COLO668 (cell line): ENCODE measurements around the gene LARP4B.
A peak's percentile ranks its signal among the peaks of the same experiment; 100 is the strongest.

Experiments used
- DNase-seq: peaks from one replicate; lab custom pipeline; 2025; ENCODE audit not compliant: unreplicated experiment; lab: John Stamatoyannopoulos, UW

LARP4B gene

DNA sequence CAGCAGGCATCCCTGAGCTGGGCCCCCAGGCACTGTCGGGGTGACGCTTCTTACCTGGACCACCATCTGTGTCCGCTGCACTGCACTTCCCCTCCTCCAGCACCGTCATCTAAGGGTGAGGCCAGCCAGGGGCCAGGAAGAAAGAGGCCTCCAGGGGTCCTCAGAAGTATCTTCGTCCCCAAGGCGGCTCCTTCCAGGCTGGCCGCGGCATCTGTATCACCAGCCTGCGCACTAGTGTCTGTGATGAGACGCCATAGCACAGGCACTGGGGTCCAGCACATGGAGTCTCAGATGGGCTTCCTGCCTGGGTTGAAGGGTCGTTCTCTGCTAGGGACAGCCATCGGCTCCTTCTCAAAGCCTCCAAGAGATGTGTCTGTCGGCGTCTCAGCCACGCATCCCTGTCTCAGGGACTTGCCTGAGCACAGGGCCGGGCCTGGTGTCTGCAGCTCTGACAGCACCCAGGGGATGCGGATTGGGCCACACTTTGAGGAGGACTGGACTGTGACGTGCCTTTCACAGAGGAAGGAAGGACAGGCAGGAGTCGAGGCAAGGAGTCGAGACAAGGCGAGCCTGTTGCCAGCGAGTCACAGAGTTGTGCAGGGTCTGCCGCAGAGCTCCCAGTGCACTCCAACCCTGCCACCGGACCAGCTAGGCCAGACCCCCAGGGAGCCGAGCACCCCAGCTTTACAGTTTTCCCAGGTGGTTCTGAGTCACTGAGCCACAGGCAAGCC, 140.5 kb downstream of the LARP4B start:
- DNase-seq = no peak

DNA sequence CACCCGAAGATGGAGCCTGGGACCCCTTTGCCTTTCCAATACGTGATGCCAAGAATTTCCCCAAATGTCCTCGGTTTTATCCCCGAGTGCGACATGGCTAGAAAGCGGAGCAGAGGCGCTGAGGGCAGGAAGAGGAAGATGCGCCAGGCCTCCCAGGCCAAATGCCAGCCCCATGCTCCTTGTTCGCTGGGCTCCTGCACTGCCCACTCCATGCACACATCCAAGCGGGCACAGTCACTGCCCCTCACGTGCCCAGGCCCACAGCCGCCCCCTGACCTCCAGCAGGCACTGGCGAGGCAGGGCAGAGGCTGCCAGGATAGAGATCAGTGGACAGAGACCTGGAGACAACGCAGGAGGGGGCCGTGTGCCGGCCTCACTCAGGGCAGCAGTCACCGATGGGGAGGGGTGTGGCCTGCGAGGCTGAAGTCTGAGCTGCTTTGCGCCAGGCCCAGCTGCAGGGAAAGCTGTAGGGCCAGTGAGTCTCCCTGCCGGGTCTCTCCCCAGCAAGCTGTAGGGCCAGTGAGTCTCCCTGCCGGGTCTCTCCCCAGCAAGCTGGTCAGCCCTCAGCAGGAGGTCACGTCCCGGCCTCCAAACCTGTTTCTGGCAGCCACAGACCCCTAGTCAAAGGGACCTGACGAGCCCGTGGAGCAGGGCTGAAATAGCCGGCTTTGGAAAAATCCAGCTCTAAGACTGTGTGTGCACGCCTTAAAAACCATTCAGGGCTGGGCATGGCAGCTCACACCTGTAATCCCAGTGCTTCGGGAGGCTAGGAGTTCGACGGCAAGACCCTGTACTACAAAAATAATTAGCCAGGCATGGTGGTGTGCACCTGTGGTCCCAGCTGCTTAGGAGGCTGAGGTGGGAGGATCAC, 141.4 kb downstream of the LARP4B start:
- DNase-seq = no peak

DNA sequence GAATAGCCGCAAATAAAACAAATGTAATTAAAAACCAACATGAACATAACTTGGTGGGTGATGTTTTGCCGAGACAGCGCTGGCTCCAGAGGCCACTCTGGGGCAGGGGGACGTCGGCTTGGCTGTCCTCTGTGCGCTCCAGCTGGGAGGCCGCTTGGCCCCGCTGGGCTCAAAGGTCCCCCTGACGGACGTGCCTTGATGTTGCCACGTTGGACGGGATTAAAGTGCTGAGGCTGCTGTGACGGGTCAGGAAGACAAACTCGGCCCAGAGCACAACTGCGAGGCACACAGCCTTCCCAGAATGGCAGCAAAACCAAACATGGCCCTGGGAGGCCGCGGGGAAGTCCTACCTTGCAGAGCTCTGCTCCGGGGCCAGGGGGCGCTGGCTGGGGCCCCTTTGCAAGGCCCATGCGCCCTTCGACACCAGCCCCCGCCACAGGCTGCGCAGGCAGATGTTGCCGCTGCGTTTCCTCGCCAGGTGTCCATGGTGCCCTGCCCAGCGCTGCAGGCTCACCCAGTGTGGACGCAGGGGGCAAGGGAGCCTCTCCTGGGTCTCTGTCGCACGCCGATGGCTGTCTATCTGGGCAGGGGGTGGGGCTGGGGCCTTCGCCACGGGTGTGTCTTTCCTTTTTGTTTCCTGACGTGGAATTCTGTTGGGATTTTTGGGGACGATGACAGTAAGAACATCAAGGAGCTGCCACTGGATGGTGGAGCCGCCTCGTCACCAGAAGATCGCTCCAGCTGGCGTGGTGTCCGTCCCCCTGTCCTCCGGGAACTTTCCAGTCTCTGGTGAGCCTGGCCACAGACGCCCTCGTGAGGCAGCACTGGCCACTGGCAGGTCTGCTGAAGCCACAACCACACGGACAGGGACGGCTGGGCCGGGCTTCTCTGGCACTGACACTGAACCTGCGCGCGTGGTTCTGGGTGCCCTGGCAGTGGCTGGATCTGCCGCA, 142.4 kb downstream of the LARP4B start:
- DNase-seq = no peak

DNA sequence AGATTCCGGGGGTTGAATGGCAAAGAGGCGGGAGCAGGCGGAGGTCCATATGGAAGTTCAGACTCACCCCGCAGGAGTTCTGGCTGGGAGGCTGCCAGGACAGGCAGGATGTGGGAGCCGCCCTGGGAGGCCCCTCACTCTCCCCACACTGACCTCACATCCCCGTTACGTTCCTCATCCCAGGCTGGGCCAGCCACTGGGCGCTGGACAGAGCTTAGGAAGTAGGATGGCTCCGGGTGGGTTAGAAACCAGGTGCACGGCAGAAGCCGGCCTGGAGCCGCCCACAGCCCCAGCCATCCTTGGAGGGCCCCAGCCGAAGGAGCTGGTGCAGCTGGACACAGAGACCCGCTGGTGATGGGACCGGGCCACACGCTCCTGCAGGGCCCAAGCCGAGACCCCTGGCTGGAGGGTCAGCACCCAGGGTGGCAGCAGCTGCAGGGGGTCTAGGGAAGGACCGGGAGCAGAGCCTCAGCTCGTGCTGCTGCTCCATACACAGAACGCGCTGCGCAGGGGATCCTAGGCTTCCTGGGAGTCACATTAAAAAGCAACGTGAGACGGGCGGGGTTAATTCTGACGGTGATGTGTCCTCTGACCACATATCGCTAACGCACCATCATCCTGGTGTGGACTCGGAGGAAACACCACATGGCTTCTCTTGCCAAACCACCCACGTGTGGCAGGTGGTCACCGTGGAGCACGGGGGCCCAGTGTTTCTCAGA, 143.4 kb downstream of the LARP4B start:
- DNase-seq = no peak

DNA sequence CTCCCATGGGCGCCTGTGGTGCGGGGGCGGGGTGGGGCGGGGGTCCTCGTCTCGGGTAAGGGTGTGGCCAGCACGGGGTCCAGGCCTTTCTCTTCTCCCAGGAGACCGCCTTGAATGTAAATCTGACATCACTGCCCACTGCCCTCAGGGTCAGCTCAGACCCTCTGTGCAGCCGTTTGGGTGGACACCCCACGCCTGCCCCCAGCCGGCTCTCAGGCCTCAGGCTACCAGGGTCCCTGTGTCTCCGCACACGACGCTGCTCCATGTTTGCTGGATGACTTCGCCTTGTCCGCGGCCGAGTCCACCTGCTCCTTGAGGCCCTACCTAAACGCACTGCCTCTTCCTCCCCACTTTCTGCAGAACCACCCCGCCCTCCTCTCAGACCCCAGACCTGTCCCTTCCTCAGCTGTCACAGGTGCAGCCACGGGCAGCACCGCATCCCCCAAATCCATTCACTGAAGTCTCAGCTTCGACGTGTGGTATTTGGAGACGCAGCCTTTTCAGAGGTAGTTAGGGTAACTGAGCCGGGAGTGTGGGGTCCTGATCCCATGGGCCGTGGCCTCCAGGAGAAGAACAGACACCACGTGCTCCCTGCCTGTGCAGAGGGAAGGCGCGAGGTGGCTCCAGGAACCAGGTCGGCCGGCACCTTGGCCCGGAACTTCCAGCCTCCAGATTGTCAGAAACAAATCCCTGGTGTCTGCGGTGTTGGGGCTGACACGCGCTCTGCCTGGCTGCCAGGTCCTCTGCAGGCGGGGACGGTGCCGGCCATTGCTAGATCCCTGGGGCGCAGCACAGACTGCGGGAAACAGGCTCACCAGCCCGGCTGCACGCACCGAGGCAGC, 144.7 kb downstream of the LARP4B start:
- no peak for DNase-seq

DNA sequence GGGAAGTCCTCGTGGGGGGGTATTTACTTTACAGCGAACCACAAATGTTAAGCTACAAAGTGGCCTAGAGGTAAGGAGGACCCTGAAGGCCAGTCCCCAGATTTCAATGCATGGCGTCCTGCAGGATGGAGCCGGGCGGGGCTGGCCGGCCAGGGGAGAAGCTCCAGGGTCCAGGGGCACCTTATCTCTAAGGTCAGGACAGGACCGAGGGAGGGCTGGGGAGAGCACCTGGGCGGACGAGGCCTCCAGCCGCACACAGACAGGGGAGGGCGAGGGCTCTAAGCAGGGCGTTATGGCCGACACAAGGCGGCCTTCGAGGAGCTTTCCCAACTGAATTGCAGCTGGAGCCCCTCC, 145.7 kb downstream of the LARP4B start:
- no peak for DNase-seq

DNA sequence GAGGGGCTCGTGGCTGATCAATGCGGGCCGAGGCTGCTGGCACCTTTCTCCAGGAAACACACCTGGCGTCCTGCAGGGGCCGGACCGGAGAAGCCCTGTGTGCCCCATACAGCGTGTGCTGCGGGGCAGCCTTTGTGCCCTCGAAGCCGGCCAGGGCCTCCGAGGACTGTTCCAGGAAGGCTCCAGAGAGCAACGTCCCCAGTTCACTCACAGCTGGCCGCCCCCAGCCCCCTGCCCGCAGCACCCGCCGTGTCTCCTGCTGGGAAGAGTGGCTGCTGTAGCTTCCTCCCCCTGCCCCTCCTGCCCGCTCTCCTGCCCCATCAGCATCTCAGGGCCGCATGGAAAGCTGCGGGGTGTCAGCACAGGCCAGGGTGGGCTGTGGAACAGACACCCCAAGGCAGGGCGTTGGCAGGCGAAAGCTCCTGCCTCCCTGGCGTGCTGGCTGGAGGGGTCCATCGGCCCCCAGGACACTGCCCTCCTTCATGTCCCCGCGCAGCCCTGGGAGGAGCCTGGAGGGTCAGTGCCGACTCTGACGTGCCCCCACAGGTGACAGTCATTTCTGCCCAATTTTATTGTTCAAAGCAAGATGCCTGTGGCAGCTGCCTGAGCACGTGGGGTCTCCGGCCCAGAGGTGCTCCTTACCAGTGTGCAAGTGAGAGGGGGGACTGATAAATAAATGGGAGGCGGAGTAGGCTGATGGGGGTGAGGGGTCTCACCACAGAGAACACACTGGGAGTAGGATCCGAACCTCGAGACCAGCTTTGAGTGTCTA, 146.2 kb downstream of the LARP4B start:
- DNase-seq = no peak

DNA sequence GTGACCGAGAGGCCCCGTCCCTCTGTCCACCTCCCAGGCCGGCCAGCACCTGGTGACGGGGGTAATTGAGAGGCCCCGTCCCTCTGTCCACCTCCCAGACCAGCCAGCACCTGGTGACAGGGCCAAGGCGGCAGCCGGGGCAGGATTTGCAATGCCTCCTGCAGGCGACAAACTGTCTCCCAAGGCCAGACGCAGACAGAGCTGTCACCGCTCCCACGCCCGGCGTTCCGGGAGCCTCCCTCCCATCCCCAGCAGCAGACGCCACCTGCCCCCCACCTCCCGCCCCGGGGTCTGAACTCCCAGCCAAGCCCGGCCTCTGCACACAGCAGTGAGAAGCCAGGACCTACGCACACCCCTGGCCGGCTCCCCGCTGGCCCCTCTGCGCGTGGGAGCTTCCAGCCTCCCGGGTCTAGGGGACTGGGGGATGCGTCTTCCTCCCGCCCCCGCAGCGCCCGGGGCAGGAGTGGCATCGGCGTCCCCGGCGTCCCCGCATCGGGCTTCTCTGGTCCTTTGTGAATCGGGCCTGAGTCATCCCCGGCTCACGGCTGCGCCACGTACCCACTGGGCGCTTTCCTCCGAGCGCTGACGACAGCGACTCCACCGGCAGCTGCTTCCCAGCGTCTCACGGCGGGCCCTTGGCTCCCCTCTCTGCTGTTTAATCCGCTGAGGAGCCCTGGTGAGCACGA, 147.0 kb downstream of the LARP4B start:
- DNase-seq = peak; percentile 65

DNA sequence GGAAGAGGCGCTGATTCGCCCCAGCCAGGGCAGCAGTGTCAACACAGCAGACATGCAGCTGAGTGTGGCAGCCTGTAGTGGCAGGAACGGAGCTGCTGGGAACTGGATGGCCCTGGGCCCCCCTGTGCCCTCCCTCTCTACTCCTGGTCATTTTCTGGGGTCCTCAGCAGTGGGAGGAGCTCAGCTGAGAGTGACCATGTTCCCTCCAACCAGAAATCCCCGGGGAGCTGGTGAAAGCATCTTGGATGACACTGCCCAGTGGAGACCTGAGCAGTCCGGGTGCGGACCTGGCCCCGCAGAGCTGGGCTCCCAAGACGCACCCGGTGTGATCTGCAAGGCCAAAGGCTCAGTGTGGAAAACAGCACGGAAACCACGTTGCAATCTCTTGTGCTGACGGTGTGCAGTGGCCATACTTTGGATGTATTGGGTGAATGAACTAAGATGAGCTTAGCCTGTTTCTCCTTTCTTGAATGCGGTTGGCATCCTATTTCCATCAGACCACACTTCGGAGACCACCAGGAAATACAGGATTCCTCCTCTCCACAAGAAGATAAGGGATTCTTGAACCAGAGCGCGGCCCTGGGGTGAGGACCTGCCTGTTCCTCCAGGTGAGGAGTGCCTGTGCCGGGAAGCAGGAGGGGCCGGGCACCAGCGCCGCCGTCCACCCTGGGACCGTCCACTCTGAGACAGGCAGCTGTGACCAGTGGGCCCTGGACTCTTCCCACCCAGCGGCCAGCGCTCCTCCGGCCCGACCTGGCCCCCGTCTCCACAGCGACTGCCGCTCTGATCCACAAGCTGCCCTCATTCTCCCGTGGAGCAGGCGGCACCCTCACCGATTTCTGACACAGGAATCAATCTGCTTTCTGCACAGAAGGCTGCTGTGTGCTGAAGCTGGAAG, 148.5 kb downstream of the LARP4B start:
- no peak for DNase-seq

DNA sequence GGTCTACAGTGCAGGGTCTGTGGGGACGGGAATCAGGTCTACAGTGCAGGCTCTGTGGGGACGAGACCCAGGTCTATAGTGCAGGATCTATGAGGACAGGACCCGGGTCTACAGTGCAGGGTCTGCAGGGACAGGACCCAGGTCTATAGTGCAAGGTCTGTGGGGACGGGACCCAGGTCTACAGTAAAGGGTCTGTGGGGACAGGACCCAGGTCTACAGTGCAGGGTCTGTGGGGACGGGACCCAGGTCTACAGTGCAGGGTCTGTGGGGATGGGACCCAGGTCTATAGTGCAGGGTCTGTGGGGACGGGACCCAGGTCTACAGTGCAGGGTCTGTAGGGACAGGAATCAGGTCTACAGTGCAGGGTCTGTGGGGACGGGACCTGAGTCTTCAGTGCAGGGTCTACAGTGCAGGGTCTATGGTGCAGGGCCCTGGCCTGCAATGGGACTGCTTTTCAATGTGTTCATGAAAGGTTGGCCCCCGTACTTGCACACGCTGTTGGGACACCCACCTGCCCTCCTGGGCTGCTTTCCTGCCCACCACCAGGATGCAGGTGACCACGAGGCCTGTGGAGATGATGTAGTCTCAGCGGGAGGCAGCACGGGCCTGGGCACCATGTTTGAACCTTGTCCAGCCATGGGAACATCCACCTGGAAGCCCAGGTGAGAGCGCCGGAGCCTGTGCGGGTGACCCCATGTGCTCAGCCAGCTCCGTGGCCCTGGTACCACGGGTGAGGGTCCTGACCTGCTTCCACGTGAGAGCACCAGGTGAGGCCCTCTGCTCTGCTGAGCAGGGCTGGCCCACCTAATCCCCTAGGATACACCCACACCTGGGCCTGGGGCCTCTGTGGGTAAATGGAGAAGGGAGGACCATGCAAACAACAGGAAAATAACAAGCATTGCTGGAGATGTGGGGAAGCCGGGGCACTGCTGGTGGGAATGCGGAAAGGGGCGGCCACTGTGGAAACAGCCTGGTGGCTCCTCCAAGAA, 150.7 kb downstream of the LARP4B start:
- no peak for DNase-seq

DNA sequence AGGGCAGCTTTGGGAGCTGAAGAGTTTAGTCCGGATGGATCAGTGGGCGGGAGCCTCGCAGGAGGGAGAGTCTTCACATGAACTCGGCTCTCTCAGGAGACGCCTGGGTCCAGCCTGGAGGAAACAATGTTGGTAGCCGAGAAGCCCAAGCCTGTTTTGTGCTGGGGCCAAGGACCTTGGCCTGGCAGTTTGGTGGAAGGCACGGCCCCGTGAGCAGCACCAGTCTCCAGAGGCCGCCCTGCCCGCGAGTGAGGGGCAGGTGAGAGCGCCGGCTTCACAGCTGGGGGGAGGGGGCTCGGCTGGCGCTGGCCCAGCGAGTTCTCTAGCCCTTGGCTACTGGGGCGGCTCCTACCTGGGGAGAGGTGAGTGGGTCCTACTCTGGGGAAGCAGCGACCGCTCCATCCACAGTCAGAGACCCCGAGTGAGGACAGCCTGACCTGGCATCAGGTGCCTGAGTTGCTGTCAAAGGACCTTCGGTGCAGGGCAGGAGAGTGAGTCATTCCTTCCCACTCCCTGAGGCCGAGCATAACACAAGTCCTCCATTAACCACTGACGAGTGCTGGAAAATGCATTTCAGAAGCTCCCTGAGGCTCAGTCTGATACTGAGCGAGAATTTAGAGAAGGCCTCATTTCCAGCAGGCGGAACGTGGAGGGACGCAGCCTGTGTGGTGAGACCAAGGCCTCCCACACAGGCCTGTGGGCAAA, 152.7 kb downstream of the LARP4B start:
- no peak for DNase-seq

DNA sequence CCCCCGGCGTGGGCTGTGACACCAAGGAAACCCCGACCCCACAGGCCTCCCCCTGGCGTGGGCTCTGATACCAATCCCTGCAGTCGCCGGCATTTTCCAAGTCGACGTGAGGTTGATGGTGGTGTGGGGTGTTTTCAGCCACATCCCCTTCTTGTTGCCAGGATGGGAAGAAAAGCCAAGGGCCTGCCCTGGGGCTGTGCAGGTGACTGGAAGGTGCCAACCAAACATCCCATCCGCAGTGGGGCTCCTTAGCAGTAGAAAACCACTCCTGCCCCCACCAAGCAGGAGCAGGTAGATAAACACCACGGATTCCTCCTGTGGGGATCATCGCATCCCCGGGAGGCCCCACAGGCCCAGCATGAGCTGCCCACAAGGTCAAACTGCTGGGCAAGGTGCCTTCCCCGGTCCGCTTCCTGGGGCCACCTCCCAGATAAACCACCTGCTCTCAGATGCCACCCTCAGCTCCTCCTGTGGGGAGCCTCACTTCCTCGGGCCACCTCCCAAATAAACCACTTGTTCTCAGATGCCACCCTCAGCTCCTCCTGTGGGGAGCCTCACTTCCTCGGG, 153.5 kb downstream of the LARP4B start:
- no peak for DNase-seq

DNA sequence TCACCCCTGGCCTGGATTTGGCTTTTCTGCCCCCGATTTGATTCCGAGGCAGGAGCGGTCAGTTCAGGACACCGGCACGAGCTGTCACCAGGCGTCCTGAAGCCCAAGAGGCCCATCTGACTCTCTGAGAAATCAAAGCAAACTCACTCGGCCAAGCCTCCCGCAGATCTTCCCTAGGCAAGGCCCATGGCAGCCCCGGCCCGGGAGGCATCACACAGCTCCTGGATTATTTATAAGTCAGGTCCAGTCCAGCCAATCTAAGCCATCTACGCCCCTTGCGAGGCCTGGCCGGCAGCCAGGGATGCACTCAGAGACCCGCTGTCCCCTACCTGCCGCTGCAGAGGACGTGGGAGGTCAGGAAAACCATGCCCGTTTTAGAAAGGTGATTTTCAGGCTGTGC, 154.7 kb downstream of the LARP4B start:
- no peak for DNase-seq

DNA sequence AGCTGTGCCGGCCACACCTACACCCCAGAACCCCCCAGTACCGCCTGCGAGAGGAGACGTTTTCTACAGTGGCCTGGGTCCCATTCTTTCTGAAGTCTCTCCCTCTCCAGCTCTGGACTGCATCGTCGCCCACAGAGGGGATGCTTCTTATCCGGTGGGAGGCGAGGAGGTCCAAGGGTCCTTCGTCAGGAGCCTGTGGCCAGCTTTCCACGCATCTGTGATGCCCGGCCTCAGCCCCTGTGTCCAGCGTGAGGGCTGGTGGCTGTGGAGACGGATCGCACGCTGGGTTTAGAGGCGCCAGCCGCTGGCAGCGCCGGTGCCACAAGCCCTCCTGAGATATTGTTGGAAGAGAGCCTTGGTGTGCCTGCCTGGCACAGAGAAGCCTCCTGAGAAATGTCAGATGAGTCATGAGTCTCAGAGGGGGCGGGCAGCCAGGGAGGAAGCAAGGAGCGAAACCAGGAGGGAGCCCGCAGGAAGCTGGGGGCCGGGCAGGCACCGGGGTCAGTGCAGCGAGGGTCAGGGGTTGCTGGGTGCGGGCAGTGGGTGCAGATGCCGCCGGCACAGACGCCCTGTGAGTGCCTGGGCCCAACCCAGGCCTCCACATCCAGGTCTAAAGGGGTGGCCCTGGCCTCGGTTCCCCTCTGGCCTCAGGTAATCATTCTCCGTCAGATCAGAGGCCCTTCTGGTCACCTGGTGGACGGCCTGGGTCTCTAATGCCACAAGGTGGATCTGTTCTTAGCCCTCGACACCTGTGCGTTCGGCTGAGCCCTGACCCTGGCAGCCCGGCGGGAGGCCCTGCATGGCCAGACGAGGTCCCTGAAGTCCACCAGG, 156.0 kb downstream of the LARP4B start:
- DNase-seq = no peak
